ENCODE measurements around the gene CCL16. TPM values are rescaled to one million over a fixed set of nuclear protein-coding genes. Genes with fewer than 3 reads are reported as not detected.
"Not testable (repeated sequence)": the region's sequence is repeated elsewhere in the genome, so short reads cannot be mapped to it uniquely, and the experiment has no call there.

Gene CCL16
- polyA plus RNA-seq, 1 donor (not counting 4 experiments of a cell fraction or from before 2014, with no cell fraction given) = not detected

- H3K27ac ChIP-seq (ENCODE audit: control insufficient read depth, insufficient read depth, low read length) = no peak overlapping the region
- H3K4me2 ChIP-seq (ENCODE audit: control insufficient read depth, extremely low read depth, insufficient read depth, low read depth, low read length) = no peak overlapping the region
- DNase-seq (ENCODE audit: low read depth, low spot score) = no peak
- TF ChIP-seq EZH2 (IDR thresholded peaks at IDR 0.05; ENCODE audit: low read length) (no peak), CTCF (optimal IDR thresholded peaks at IDR 0.05 in 1 of 3, IDR thresholded peaks at IDR 0.05 in 1 of 3, conservative IDR thresholded peaks at IDR 0.05 in 1 of 3; ENCODE audit: extremely low read depth in 1 of 3, insufficient read depth in 2 of 3, low read length in 3 of 3) (no peak)
- H3K36me3 ChIP-seq (ENCODE audit: control insufficient read depth in 2 of 2, extremely low read depth in 1 of 2, insufficient read depth in 2 of 2, low read length in 2 of 2) = no peaks in the 10 kb centered on the region
- H2AFZ ChIP-seq (ENCODE audit: control insufficient read depth, low read length) = no peak overlapping the region
- no peaks in the 10 kb centered on the region for H3K4me1 ChIP-seq (ENCODE audit: control insufficient read depth, extremely low read depth, insufficient read depth, low read length)
- no peak overlapping the region for H3K4me3 ChIP-seq (ENCODE audit: control insufficient read depth in 2 of 3, extremely low read depth in 1 of 3, insufficient read depth in 2 of 3, low read depth in 1 of 3, low read length in 3 of 3)
- H3K9me3 ChIP-seq (ENCODE audit: control insufficient read depth, low read depth, low read length) = no peaks in the 10 kb centered on the region
- no peaks in the 10 kb centered on the region for H4K20me1 ChIP-seq (ENCODE audit: control insufficient read depth, extremely low read depth, insufficient read depth, low read length)
- H3K79me2 ChIP-seq (ENCODE audit: control insufficient read depth, insufficient read depth, low read length) = no peaks in the 10 kb centered on the region
- FAIRE-seq = no peak
- H3K9ac ChIP-seq (ENCODE audit: control insufficient read depth, extremely low read depth, insufficient read depth, low read length) = no peak overlapping the region
- H3K27me3 ChIP-seq (ENCODE audit: control insufficient read depth, extremely low read depth, insufficient read depth, low read length) = no peaks in the 10 kb centered on the region
- no peaks in the 10 kb centered on the region for H3K9me1 ChIP-seq (ENCODE audit: control insufficient read depth, extremely low read depth, insufficient read depth, low read length)
- dilution Hi-C loops (cut with MboI; ENCODE audit: extremely low pct_ligation_motif_present, low sequenced_read_pairs) = no loop called here
Measured at GRCh38 chr17:36016555-36016954, 35.3 kb upstream of the CCL16 start.

DNA sequence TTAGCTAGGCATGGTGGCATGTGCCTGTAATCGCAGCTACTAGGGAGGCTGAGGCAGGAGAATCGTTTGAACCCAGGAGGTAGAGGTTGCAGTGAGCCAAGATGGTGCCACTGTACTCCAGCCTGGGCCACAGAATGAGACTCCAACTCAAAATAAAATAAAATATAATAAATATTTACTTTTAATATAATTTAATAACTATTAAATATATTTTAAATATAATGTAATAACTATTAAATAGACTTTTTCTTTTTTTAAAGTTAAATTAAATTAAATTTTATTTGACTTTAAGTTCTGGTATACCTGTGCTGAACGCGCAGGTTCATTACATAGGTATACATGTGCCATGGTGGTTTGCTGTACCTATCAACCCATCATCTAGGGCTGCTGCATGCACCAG lies 34.6 kb upstream of the CCL16 start:
- DNase-seq (ENCODE audit: low read depth, low spot score); H3K27me3 ChIP-seq (ENCODE audit: control insufficient read depth, extremely low read depth, insufficient read depth, low read length); H3K4me2 ChIP-seq (ENCODE audit: control insufficient read depth, extremely low read depth, insufficient read depth, low read depth, low read length); H3K79me2 ChIP-seq (ENCODE audit: control insufficient read depth, insufficient read depth, low read length); H3K4me1 ChIP-seq (ENCODE audit: control insufficient read depth, extremely low read depth, insufficient read depth, low read length); dilution Hi-C loops (cut with MboI; ENCODE audit: extremely low pct_ligation_motif_present, low sequenced_read_pairs); H2AFZ ChIP-seq (ENCODE audit: control insufficient read depth, low read length); H3K9me1 ChIP-seq (ENCODE audit: control insufficient read depth, extremely low read depth, insufficient read depth, low read length); H3K9me3 ChIP-seq (ENCODE audit: control insufficient read depth, low read depth, low read length); H3K4me3 ChIP-seq (ENCODE audit: control insufficient read depth in 2 of 3, extremely low read depth in 1 of 3, insufficient read depth in 2 of 3, low read depth in 1 of 3, low read length in 3 of 3); H3K27ac ChIP-seq (ENCODE audit: control insufficient read depth, insufficient read depth, low read length); H4K20me1 ChIP-seq (ENCODE audit: control insufficient read depth, extremely low read depth, insufficient read depth, low read length); H3K9ac ChIP-seq (ENCODE audit: control insufficient read depth, extremely low read depth, insufficient read depth, low read length); FAIRE-seq; H3K36me3 ChIP-seq (ENCODE audit: control insufficient read depth in 2 of 2, extremely low read depth in 1 of 2, insufficient read depth in 2 of 2, low read length in 2 of 2): not testable (repeated sequence)

DNA sequence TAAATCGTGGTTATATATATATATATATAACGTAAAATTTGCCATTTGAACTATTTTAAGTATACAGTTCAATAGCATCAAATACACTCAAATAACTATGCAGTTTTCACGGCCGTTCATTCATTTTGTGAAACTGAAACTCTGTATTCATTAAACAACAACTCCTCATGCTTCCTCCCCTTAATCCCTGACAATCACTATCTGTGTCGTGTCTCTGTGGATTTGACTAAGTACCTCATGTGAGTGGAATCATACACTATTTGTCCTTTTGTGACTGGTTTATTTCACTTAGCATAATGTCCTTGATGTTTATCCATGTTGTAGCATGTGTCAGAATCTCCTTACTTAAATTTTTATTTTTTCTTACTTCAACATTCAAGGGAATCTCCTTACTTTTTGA lies 33.6 kb upstream of the CCL16 start:
- H2AFZ ChIP-seq (ENCODE audit: control insufficient read depth, low read length) = no peak overlapping the region
- H3K4me3 ChIP-seq (ENCODE audit: control insufficient read depth in 2 of 3, extremely low read depth in 1 of 3, insufficient read depth in 2 of 3, low read depth in 1 of 3, low read length in 3 of 3) = no peak overlapping the region
- no peaks in the 10 kb centered on the region for H3K27me3 ChIP-seq (ENCODE audit: control insufficient read depth, extremely low read depth, insufficient read depth, low read length)
- no peaks in the 10 kb centered on the region for H3K79me2 ChIP-seq (ENCODE audit: control insufficient read depth, insufficient read depth, low read length)
- H3K9me3 ChIP-seq (ENCODE audit: control insufficient read depth, low read depth, low read length) = no peaks in the 10 kb centered on the region
- no peak overlapping the region for H3K4me2 ChIP-seq (ENCODE audit: control insufficient read depth, extremely low read depth, insufficient read depth, low read depth, low read length)
- no peak for FAIRE-seq
- H3K27ac ChIP-seq (ENCODE audit: control insufficient read depth, insufficient read depth, low read length) = no peak overlapping the region
- DNase-seq (ENCODE audit: low read depth, low spot score) = no peak
- no peaks in the 10 kb centered on the region for H4K20me1 ChIP-seq (ENCODE audit: control insufficient read depth, extremely low read depth, insufficient read depth, low read length)
- no peaks in the 10 kb centered on the region for H3K36me3 ChIP-seq (ENCODE audit: control insufficient read depth in 2 of 2, extremely low read depth in 1 of 2, insufficient read depth in 2 of 2, low read length in 2 of 2)
- no peak for TF ChIP-seq CTCF (optimal IDR thresholded peaks at IDR 0.05 in 1 of 3, IDR thresholded peaks at IDR 0.05 in 1 of 3, conservative IDR thresholded peaks at IDR 0.05 in 1 of 3; ENCODE audit: extremely low read depth in 1 of 3, insufficient read depth in 2 of 3, low read length in 3 of 3)
- no peak for TF ChIP-seq EZH2 (IDR thresholded peaks at IDR 0.05; ENCODE audit: low read length)
- H3K9me1 ChIP-seq (ENCODE audit: control insufficient read depth, extremely low read depth, insufficient read depth, low read length) = no peaks in the 10 kb centered on the region
- no peaks in the 10 kb centered on the region for H3K4me1 ChIP-seq (ENCODE audit: control insufficient read depth, extremely low read depth, insufficient read depth, low read length)
- dilution Hi-C loops (cut with MboI; ENCODE audit: extremely low pct_ligation_motif_present, low sequenced_read_pairs) = no loop called here
- no peak overlapping the region for H3K9ac ChIP-seq (ENCODE audit: control insufficient read depth, extremely low read depth, insufficient read depth, low read length)

All from keratinocyte (primary cell).